GM12892 (cell line): ENCODE results near the gene A1CF.

Source experiments
- POLR2A ChIP-seq: IDR thresholded peaks from 2 replicates; pipeline ENCODE4 v1.6.1; 2011; ENCODE audit warnings: low read depth, low read length, control low read depth
- POLR2AphosphoS5 ChIP-seq: IDR thresholded peaks from 2 replicates; pipeline ENCODE4 v1.6.1; 2011; ENCODE audit warnings: low read depth, low read length, control low read depth
- TAF1 ChIP-seq: IDR thresholded peaks from 2 replicates; pipeline ENCODE4 v1.6.1; 2011; ENCODE audit warnings: low read depth, mild to moderate bottlenecking, control low read depth, low read length, borderline replicate concordance

DNA sequence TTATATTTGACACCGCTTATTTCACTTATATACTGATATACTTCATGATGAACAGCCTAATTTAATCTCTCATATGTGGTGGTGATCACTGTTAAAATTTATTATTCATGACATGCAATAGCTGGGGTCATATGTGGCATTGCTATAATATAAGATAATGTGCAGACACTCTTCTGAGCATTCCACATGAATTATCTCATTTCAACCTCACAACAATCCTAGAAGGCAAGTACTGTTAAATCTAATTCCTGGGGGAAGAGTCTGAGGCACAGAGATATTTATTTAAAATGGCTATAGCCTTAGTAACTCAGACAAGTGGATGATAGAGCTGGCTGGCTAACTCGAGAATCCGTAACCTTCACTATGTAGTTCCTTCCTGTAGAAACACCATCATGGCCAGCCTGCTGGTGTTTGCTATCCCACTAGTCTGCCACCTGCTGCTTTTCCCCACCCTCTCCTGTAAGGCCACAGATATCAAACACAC is 46.6 kb upstream of the A1CF start:
- TF ChIP-seq POLR2AphosphoS5 (no peak), POLR2A (no peak), TAF1 (no peak)
